G401.6 (cell line): Measurements from ENCODE around the gene SLC25A17.
"Not testable (repeated sequence)": the region's sequence is repeated elsewhere in the genome, so short reads cannot be mapped to it uniquely, and the experiment has no call there.

Source experiments
- FAIRE-seq: peaks from 2 replicates; lab custom pipeline; 2012; peaks lifted over from hg19 to GRCh38; lab: Jason Lieb, UNC

The SLC25A17 gene

GRCh38 chr22:40818747-40819598 is at the start of gene SLC25A17:
Gene SLC25A17, minus strand, starts transcription at chr22:40819346. Its CDS starts 98 bp downstream, at chr22:40819248.
- no peak for FAIRE-seq

- not testable (repeated sequence) for FAIRE-seq
Observed at GRCh38 chr22:40868379-40868778, 49.2 kb upstream of the SLC25A17 start.

- FAIRE-seq = peak; percentile 55
Observed at GRCh38 chr22:40867109-40867508, 48.0 kb upstream of the SLC25A17 start.

- FAIRE-seq = no peak
Observed at GRCh38 chr22:40862537-40862936, 43.4 kb upstream of the SLC25A17 start.

GRCh38 chr22:40862013-40862412 is 42.9 kb upstream of the SLC25A17 start, which contains the start of gene DNAJB7:
Gene DNAJB7, minus strand, starts transcription at chr22:40862113. Its CDS starts 119 bp downstream, at chr22:40861994.
- FAIRE-seq = no peak

GRCh38 chr22:40857309-40857855 is 38.2 kb upstream of the SLC25A17 start:
- no peak for FAIRE-seq

GRCh38 chr22:40856513-40857308 is 37.6 kb upstream of the SLC25A17 start, which contains the start of the genes ST13 and XPNPEP3:
Gene ST13, minus strand, starts transcription at chr22:40856639. Its CDS starts 99 bp downstream, at chr22:40856540.
Gene XPNPEP3, plus strand, starts transcription at chr22:40857148. Its CDS starts 34 bp downstream, at chr22:40857182.
- FAIRE-seq = peak; percentile 96

GRCh38 chr22:40855979-40856512 is 36.9 kb upstream of the SLC25A17 start:
- FAIRE-seq = no peak

- no peak for FAIRE-seq
Observed at GRCh38 chr22:40855071-40855978, 36.2 kb upstream of the SLC25A17 start.

- no peak for FAIRE-seq
Observed at GRCh38 chr22:40853961-40854360, 34.8 kb upstream of the SLC25A17 start.

- FAIRE-seq = no peak
Observed at GRCh38 chr22:40853333-40853732, 34.2 kb upstream of the SLC25A17 start.

GRCh38 chr22:40845816-40846215 is 26.7 kb upstream of the SLC25A17 start:
- not testable (repeated sequence) for FAIRE-seq

GRCh38 chr22:40844951-40845350 is 25.8 kb upstream of the SLC25A17 start:
- FAIRE-seq = peak; percentile 42

GRCh38 chr22:40838486-40838885 is 19.3 kb upstream of the SLC25A17 start:
- no peak for FAIRE-seq

- FAIRE-seq = no peak
Observed at GRCh38 chr22:40834619-40835018, 15.5 kb upstream of the SLC25A17 start.

- no peak for FAIRE-seq
Observed at GRCh38 chr22:40829131-40829530, 10.0 kb upstream of the SLC25A17 start.

- FAIRE-seq = peak; percentile 85
Observed at GRCh38 chr22:40826984-40827741, 8.0 kb upstream of the SLC25A17 start.

GRCh38 chr22:40826292-40826691 is 7.1 kb upstream of the SLC25A17 start:
- FAIRE-seq = not testable (repeated sequence)

GRCh38 chr22:40823426-40823825 is 4.3 kb upstream of the SLC25A17 start:
- FAIRE-seq = no peak

GRCh38 chr22:40819599-40820140 is 524 bp upstream of the SLC25A17 start:
- no peak for FAIRE-seq
